IMR-90 (cell line): ENCODE measurements around the gene FAM20C. TPM values are rescaled to one million over a fixed set of nuclear protein-coding genes. Genes with fewer than 3 reads are reported as not detected.

Source experiments
- ATAC-seq: fragments of 200-7000 bp; cut with Tn5 transposase; 2 replicates; pipeline ENCODE4 v1.9.1; 2020; ENCODE audit warnings: low read depth, mild to moderate bottlenecking, moderate library complexity
- BruUV-seq: library from RNA; stranded (reverse); fragments of 400-500 nt; replicated peaks from 2 replicates; lab custom pipeline; 2021; lab: Mats Ljungman, UMichigan
- CTCF ChIA-PET: fragments of 300-600 bp; formaldehyde crosslinking; extraction: SDS; loops from one replicate; lab custom pipeline; 2021; ENCODE audit warnings: antibody characterized with exemption; lab: Yijun Ruan, JAX
- POLR2A ChIA-PET: fragments of 300-600 bp; sonication (Branson Sonifier 250); formaldehyde crosslinking; loops from one replicate; lab custom pipeline; 2022; ENCODE audit warnings: antibody characterized with exemption; ENCODE audit not compliant: unreplicated experiment; lab: Charles Lee
- DNase-seq: peaks from one replicate; pipeline ENCODE4 v3.0.0; 2013
- H2AFZ ChIP-seq: replicated peaks from 2 replicates; pipeline ENCODE3; 2013; ENCODE audit warnings: low read length, mild to moderate bottlenecking; ENCODE audit not compliant: poor library complexity
- H2AK5ac ChIP-seq: 2 replicates; pipeline ENCODE4 v1.6.1; 2013; ENCODE audit warnings: low read depth, low read length, inconsistent platforms
- H2AK9ac ChIP-seq: replicated peaks from 2 replicates; pipeline ENCODE3; 2013; ENCODE audit warnings: mild to moderate bottlenecking, low read depth, low read length, moderate library complexity; ENCODE audit not compliant: poor library complexity
- H2BK120ac ChIP-seq: 2 replicates; pipeline ENCODE4 v1.6.1; 2013; ENCODE audit warnings: low read depth, low read length, inconsistent platforms
- H2BK15ac ChIP-seq: 3 replicates; pipeline ENCODE4 v1.6.1; 2013; ENCODE audit warnings: low read depth, low read length, inconsistent platforms
- H2BK20ac ChIP-seq: 2 replicates; pipeline ENCODE4 v1.6.1; 2013; ENCODE audit warnings: low read depth, mild to moderate bottlenecking, inconsistent platforms, low read length, moderate library complexity
- H2BK5ac ChIP-seq: 2 replicates; pipeline ENCODE4 v1.6.1; 2013; ENCODE audit warnings: mild to moderate bottlenecking, low read depth, low read length, inconsistent platforms; ENCODE audit not compliant: poor library complexity, severe bottlenecking
- H3K14ac ChIP-seq: replicated peaks from 2 replicates; pipeline ENCODE4 v1.6.1; 2013; ENCODE audit warnings: low read depth, low read length, inconsistent platforms
- H3K18ac ChIP-seq: 2 replicates; pipeline ENCODE4 v1.6.1; 2013; ENCODE audit warnings: low read depth, low read length, control low read depth
- H3K23ac ChIP-seq: 2 replicates; pipeline ENCODE4 v1.6.1; 2013; ENCODE audit warnings: low read depth, low read length, inconsistent platforms
- H3K27ac ChIP-seq: 2 replicates; pipeline ENCODE4 v1.5.1; 2013; ENCODE audit warnings: mild to moderate bottlenecking, control low read depth, low read length; ENCODE audit not compliant: insufficient read depth
- H3K27me3 ChIP-seq: 2 replicates; pipeline ENCODE4 v1.6.1; 2013; ENCODE audit warnings: low read length; ENCODE audit not compliant: control insufficient read depth, insufficient read depth
- H3K36me3 ChIP-seq: 2 replicates; pipeline ENCODE4 v1.6.1; 2013; ENCODE audit warnings: low read length, mixed read lengths; ENCODE audit not compliant: control insufficient read depth, insufficient read depth
- H3K4ac ChIP-seq: 2 replicates; pipeline ENCODE4 v1.6.1; 2013; ENCODE audit warnings: low read depth, low read length, inconsistent platforms
- H3K4me1 ChIP-seq: 2 replicates; pipeline ENCODE4 v1.6.1; 2013; ENCODE audit warnings: low read length, mixed read lengths; ENCODE audit not compliant: control insufficient read depth, insufficient read depth
- H3K4me2 ChIP-seq: 2 replicates; pipeline ENCODE4 v1.6.1; 2013; ENCODE audit warnings: low read depth, mild to moderate bottlenecking, control low read depth, low read length, moderate library complexity
- H3K4me3 ChIP-seq: 2 replicates; pipeline ENCODE4 v1.5.1; 2013; ENCODE audit warnings: low read depth, mild to moderate bottlenecking, control low read depth, low read length, moderate library complexity; ENCODE audit not compliant: insufficient read depth
- H3K56ac ChIP-seq: 2 replicates; pipeline ENCODE4 v1.6.1; 2013; ENCODE audit warnings: low read length, inconsistent platforms; ENCODE audit not compliant: insufficient read depth; ENCODE audit errors: extremely low read depth
- H3K79me1 ChIP-seq, 2 experiments: 2 replicates each; pipeline ENCODE4 v1.6.1; 2013; ENCODE audit warnings: low read length in 2 of 2, inconsistent platforms in 1 of 2, low read depth in 1 of 2
- H3K9ac ChIP-seq: 2 replicates; pipeline ENCODE4 v1.6.1; 2013; ENCODE audit warnings: low read depth, low read length, control low read depth
- H3K9me1 ChIP-seq: 2 replicates; pipeline ENCODE4 v1.6.1; 2013; ENCODE audit warnings: low read length, inconsistent platforms; ENCODE audit not compliant: insufficient read depth
- H3K9me3 ChIP-seq: 2 replicates; pipeline ENCODE4 v1.6.1; 2013; ENCODE audit warnings: low read length; ENCODE audit not compliant: control insufficient read depth, insufficient read depth
- H4K20me1 ChIP-seq: 2 replicates; pipeline ENCODE4 v1.6.1; 2013; ENCODE audit warnings: low read length, inconsistent platforms; ENCODE audit not compliant: insufficient read depth
- H4K5ac ChIP-seq: 2 replicates; pipeline ENCODE4 v1.6.1; 2013; ENCODE audit warnings: mild to moderate bottlenecking, low read depth, low read length, control low read depth
- H4K8ac ChIP-seq, 2 experiments: 2 replicates each; pipeline ENCODE4 v1.6.1; 2013; ENCODE audit warnings: low read depth in 2 of 2, low read length in 2 of 2, control low read depth in 1 of 2, inconsistent platforms in 1 of 2
- H4K91ac ChIP-seq: 2 replicates; pipeline ENCODE4 v1.6.1; 2013; ENCODE audit warnings: low read depth, low read length, inconsistent platforms; ENCODE audit not compliant: insufficient read depth
- CEBPB ChIP-seq: IDR thresholded peaks from 2 replicates; pipeline ENCODE4 v1.6.1; 2012; ENCODE audit warnings: low read depth, low read length, improper control_type of control experiment
- RAD21 ChIP-seq: IDR thresholded peaks from 2 replicates; pipeline ENCODE4 v1.6.1; 2012; ENCODE audit warnings: low read length, improper control_type of control experiment
- SMC3 ChIP-seq: fragments of 150-350 bp; IDR thresholded peaks from 2 replicates; pipeline ENCODE4 v1.6.1; 2016; ENCODE audit warnings: low read depth, mild to moderate bottlenecking, antibody characterized with exemption, low read length, moderate library complexity
- WGBS, 2 experiments: methylation state at CpG; one replicate each; pipeline versions ENCODE4 v1.1.5 to v1.1.7; 2013; ENCODE audit warnings: missing lambda C conversion rate in 2 of 2; ENCODE audit not compliant: insufficient read length in 1 of 2; ENCODE audit errors: extremely low coverage in 2 of 2; 5-methylcytosine and 5-hydroxymethylcytosine counted together
- dilution Hi-C: fragments of 300-500 bp; cut with HindIII; formaldehyde crosslinking; loops from one replicate; pipeline ENCODE4 v1.14.3; 2018; ENCODE audit warnings: low sequenced_read_pairs; ENCODE audit not compliant: unreplicated experiment
- in situ Hi-C: fragments of 300-500 bp; cut with MboI; formaldehyde crosslinking; loops from 3 replicates; pipeline ENCODE4 v1.14.3; 2019; ENCODE audit warnings: low sequenced_read_pairs, inconsistent platforms, mixed read lengths
- intact Hi-C: fragments of 100-400 bp; cut with micrococcal nuclease; formaldehyde crosslinking; loops from 2 replicates; pipeline ENCODE4 v1.10.0; 2022
- polyA plus RNA-seq, 3 experiments: library from polyadenylated mRNA; depleted of rRNA; stranded (reverse); fragments of >200 nt; gene quantifications; 2 replicates each; pipeline ENCODE4 v1.2.3, GENCODE V29; 2012; ENCODE audit warnings: low replicate concordance in 1 of 3
- total RNA-seq: library from RNA; depleted of rRNA; stranded (reverse); fragments of >200 nt; gene quantifications from 2 replicates; pipeline ENCODE4 v1.2.3, GENCODE V29; 2012

The FAM20C gene
- total and polyA plus RNA-seq, 2 of the 4 experiments (the other 2 are of a cell fraction) = 7.7 to 36.6 TPM

- H3K4ac ChIP-seq = peak overlapping the region; percentile 86
- peaks cover 64% of the 10 kb centered on the region for H4K20me1 ChIP-seq
- H4K91ac ChIP-seq = peak overlapping the region; percentile 55
- peaks cover 26 to 71% of the 10 kb centered on the region in 2 experiments for H3K79me1 ChIP-seq
- H3K9ac ChIP-seq = peak overlapping the region; percentile 92
- POLR2A ChIA-PET = no interaction called here
- peak overlapping the region; percentile 33 for H3K56ac ChIP-seq
- CTCF ChIA-PET = no interaction called here
- peak overlapping the region; percentile 80 for H2AFZ ChIP-seq
- peaks cover 25% of the 10 kb centered on the region for H3K9me1 ChIP-seq
- H4K8ac ChIP-seq = peak overlapping the region; percentile 29 to 34; a peak in 3 of 4 replicates
- TF ChIP-seq RAD21 = no peak
- TF ChIP-seq SMC3 = no peak
- TF ChIP-seq CEBPB = no peak
- peak overlapping the region; percentile 47 for H2AK9ac ChIP-seq
- no peaks in the 10 kb centered on the region for H3K9me3 ChIP-seq
- peak overlapping the region; percentile 84 for H3K14ac ChIP-seq
- H3K27ac ChIP-seq = peak overlapping the region; percentile 79
- H3K4me2 ChIP-seq = peak overlapping the region; percentile 97
- H2BK120ac ChIP-seq = peak overlapping the region; percentile 39
- H3K36me3 ChIP-seq = peaks cover 51% of the 10 kb centered on the region
- peak; percentile 48 for DNase-seq
- no peak overlapping the region for H4K5ac ChIP-seq
- 30% methylated on average over 5 of the region's 27 CpGs; no CpG with 5 or more reads in 1 of the 2 experiments for WGBS, 2 experiments
- ATAC-seq = no peak
- H2BK20ac ChIP-seq = peak overlapping the region; percentile 63; the same call in 1 of the 2 replicates
- in situ Hi-C loops (no loop called here), intact Hi-C loops (loop anchor here (1.0 kb wide), 2 partner anchors 35 to 130 kb away; no protein-coding TSS in a partner anchor), dilution Hi-C loops (no loop called here)
- peak overlapping the region; percentile 78 for H3K4me3 ChIP-seq
- H2AK5ac ChIP-seq = peak overlapping the region; percentile 86
- H3K18ac ChIP-seq = peak overlapping the region; percentile 32; the same call in 1 of the 2 replicates
- peak overlapping the region; percentile 64 for H2BK5ac ChIP-seq
- peaks cover 25% of the 10 kb centered on the region for H3K4me1 ChIP-seq
- H2BK15ac ChIP-seq = 0 out of 3 replicates have a peak overlapping the region, but pooled peaks have one; percentile 25
- BruUV-seq = no TSS peak
- no peaks in the 10 kb centered on the region for H3K27me3 ChIP-seq
- H3K23ac ChIP-seq = peak overlapping the region; percentile 76
These were observed 2.1 kb downstream of the FAM20C start for GRCh38 chr7:194252-195009.
